Measurements from ENCODE around the gene C3orf22.
A peak's percentile ranks its signal among the peaks of the same experiment; 100 is the strongest.
"Not testable (repeated sequence)": the region's sequence is repeated elsewhere in the genome, so short reads cannot be mapped to it uniquely, and the experiment has no call there.

C3orf22 gene

GRCh38 chr3:126542340-126543241, 16.1 kb downstream of the C3orf22 start:
- DNase-seq, result peak; percentile 16

- DNase-seq, result peak; percentile 13
Observed at GRCh38 chr3:126541628-126542339, 16.9 kb downstream of the C3orf22 start.

DNA sequence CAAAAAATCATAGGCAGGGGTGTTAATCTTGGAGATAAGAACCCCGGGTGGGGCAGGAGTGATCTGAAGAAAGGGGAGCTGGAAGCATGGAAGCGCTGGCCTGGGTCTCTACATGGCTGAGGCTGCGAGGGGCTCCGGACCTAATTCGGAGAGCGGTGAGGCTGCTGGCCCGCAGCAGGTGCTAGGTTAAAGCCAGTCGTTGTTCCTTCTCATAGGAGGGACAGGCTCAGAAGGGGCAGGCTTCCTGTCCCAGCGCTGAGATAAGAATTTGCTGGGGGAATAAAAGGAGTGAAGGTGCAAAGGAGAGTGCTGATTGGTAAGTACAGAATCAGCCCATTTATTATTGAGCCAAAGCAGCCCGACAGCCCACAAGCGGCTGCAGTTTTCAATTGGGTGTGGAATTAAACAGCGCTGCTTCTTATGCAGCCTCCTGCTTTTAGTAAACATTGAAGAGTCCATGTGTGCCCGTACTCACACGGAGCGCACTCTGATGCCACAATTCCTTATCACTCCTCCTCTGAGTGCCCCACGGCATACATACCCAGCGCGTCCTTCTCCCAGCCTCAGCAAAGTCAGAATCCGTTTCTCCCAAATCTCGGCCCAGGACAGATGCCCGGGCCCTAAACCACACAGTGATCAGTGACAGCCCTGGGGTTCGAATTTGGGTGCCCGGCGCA, 17.6 kb downstream of the C3orf22 start:
- DNase-seq, result peak; percentile 11

DNA sequence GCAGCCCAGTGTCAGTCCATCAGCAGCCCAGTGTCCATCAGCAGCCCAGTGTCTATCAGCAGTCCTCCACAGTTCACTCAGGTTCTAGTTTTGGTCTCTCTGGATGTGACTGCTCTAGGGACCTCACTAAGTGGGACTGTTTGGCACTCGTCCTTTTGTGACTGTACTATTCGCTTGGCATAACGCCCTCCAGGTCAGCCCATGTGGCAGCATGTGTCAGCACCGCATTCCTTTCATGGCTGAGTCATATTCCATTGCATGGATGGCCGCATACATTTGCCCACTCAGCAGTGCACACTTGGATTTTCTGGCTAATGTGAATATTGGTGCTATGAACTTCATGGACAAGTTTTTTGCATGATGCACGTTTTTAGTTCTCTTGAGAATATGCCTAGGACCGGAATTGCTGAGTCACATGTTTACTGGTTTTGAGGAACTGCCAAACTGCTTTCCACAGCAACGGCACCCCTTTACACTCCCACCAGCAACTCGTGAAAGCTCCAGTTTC, 18.3 kb downstream of the C3orf22 start:
- DNase-seq, result peak; percentile 65

DNA sequence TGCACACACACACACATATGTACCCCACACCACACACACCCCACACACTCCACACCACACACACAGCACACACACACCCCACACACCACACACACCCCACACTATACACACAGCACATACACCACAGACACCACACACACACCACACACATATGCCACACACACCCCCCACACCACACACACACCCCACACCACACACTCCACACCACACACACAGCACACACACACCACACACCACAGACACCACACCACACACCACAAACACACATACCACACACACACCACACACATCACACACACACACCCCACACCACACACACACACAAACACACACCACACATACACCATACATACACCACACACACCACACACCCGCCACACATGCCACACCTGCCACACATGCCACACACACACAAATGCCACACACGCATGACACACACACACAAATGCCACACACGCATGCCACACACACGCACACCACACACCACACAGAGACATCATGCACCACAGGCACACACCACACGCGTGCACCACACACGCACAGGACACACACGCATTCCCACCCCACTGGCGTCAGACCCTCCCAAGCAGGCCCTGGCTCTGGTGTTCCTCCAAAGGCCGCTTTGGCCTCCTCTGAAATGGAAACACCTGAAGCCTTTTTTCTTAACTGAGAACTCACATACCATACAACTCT, 19.0 kb downstream of the C3orf22 start:
- DNase-seq, result peak; percentile 8

- DNase-seq, result peak; percentile 4
Observed at GRCh38 chr3:126538966-126539365, 19.8 kb downstream of the C3orf22 start.

DNA sequence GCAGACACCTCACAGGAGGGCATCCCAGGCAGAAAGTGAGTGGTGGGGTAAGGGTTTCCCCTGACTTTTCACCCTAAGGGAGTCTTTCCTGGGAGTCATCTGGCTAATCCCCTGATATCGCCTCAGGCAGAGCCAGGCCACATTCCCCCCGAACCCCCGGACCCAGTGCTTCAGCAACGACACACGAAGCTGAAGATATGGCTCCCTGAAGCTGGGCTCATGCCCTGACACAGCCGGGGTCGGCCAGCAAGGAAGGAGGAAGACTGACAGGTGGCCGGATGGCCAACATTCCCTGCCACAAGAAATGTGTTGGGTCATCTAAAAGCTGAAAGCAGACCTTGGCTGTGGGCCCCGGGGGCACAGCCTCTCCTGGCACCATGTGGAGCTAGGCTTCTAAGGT, 20.4 kb downstream of the C3orf22 start:
- peak; percentile 11 for DNase-seq

GRCh38 chr3:126537730-126538281, 20.9 kb downstream of the C3orf22 start:
- peak; percentile 20 for DNase-seq

GRCh38 chr3:126537116-126537729, 21.5 kb downstream of the C3orf22 start:
- peak; percentile 3 for DNase-seq

GRCh38 chr3:126536126-126536525, 22.6 kb downstream of the C3orf22 start:
- no peak for DNase-seq

DNA sequence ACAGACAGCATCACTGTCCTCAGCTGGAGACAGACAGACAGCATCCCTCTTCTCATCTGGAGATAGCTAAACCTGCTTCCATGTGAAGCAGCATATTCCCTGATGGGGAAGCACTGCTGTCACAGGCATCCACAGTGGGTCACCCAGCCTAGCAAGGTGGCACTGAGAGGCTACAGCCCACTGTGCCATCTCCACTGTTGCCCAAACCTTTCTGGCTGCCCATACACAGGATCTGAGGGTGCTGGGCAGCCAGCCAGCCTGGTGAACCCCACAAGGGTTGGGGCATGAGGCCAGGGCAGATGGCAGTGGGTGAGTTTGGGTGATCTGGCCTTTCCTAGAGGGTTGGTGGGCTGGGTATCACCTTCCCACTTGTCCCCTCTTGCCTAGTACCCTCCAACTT, 23.1 kb downstream of the C3orf22 start:
- no peak for DNase-seq

GRCh38 chr3:126534716-126535115, 24.0 kb downstream of the C3orf22 start:
- not testable (repeated sequence) for DNase-seq

GRCh38 chr3:126533506-126533905, 25.2 kb downstream of the C3orf22 start:
- no peak for DNase-seq

DNA sequence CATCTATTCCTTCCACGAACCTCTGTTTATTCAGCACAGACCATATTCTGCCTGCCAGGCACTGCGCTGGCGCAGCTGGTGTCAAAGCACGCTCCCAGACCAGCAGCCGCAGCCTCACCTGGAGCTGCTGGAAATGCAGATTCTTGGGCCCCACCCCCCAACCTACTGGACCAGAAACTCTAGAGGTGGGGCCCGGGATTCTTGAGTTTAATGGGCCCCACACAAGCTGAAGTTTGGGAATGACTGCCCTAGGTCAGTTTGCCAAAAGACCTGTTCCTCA, 27.7 kb downstream of the C3orf22 start:
- DNase-seq, result no peak

DNA sequence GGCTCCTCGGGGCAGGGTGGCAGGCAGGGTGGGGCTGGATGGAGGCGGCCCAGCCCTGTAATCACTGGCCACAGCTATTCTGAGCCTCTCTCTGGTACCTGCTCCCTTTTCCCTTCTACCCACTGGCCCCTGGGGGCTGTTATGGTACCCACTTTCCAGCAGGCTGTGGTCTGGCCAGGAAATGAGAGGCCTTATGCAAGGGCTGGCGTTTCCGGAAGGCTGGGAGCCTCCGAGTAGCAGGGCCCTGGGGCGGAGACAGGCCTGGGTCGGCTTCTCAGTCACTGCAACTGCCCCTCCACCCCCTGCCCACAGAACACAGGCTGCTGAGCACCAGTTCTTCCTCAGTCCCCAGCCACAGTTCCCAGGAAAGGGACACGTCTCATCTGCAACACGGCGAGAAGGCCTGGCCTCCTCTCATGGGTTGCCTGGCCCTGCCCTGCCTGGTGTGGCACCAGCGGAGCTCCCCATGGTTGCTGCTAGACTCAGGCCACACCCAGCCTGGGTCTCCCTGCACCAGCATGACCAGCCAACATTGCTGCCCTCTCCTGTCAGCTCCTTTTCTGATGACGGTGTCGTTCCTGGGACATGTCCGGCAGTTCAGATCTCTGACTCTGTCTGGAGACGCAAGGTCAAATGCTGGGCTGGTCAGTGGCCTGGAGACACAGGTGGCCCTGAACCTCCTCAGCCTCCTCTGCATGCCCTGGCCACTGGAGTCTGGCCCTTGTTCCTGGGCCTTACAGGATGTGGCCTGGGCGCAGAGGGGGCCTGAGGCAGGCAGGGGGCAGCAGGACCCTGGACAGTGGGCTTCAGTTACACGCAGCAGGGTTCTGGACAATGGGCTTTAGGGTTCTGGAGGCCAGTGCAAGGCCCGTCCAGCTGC, 28.3 kb downstream of the C3orf22 start:
- DNase-seq, result peak; percentile 88

GRCh38 chr3:126529585-126530170, 29.1 kb downstream of the C3orf22 start:
- no peak for DNase-seq

GRCh38 chr3:126528800-126529541, 29.8 kb downstream of the C3orf22 start:
- no peak for DNase-seq

- no peak for DNase-seq
Observed at GRCh38 chr3:126528419-126528799, 30.3 kb downstream of the C3orf22 start.

- DNase-seq, result no peak
Observed at GRCh38 chr3:126527455-126528211, 31.1 kb downstream of the C3orf22 start.
